WTC11 (cell line): ENCODE data around the gene SPATA2L. TPM values are rescaled to one million over a fixed set of nuclear protein-coding genes. Genes with fewer than 3 reads are reported as not detected.

Experiments used
- ATAC-seq: fragments of 200-7000 bp; cut with Tn5 transposase; 2 replicates; pipeline ENCODE4 v1.10.0; 2021; ENCODE audit warnings: mild to moderate bottlenecking, moderate library complexity
- CTCF ChIA-PET: fragments of 300-600 bp; sonication (Branson Sonifier 250); formaldehyde crosslinking; loops from one replicate; lab custom pipeline; 2021; ENCODE audit warnings: antibody characterized with exemption; lab: Charles Lee
- POLR2A ChIA-PET: fragments of 350-600 bp; sonication (Branson Sonifier 250); formaldehyde crosslinking; loops from one replicate; lab custom pipeline; 2021; ENCODE audit warnings: antibody characterized with exemption; lab: Charles Lee
- DNase-seq: peaks from one replicate; pipeline ENCODE4 v3.0.0; 2021; ENCODE audit warnings: low spot score
- H3K27ac Mint-ChIP-seq: 2 replicates; pipeline ENCODE4 v1.8.0; 2021; ENCODE audit warnings: mixed read lengths
- H3K27me3 Mint-ChIP-seq: 2 replicates; pipeline ENCODE4 v1.8.0; 2021; ENCODE audit warnings: low read depth, mild to moderate bottlenecking, moderate library complexity, mixed read lengths
- H3K36me3 Mint-ChIP-seq: 2 replicates; pipeline ENCODE4 v1.8.0; 2021; ENCODE audit warnings: mixed read lengths
- H3K4me1 Mint-ChIP-seq: 2 replicates; pipeline ENCODE4 v1.8.0; 2022; ENCODE audit warnings: mixed read lengths
- H3K4me3 Mint-ChIP-seq: 2 replicates; pipeline ENCODE4 v1.8.0; 2021; ENCODE audit warnings: mild to moderate bottlenecking, moderate library complexity, mixed read lengths
- H3K9me3 Mint-ChIP-seq: 2 replicates; pipeline ENCODE4 v1.8.0; 2021; ENCODE audit warnings: mixed read lengths
- FOXP1 ChIP-seq: sonication (generic); formaldehyde crosslinking; IDR thresholded peaks from 2 replicates; pipeline ENCODE4 v1.8.0; 2022; ENCODE audit warnings: missing genetic modification reagents, mild to moderate bottlenecking, moderate library complexity, borderline replicate concordance
- GABPB1 ChIP-seq: sonication (generic); formaldehyde crosslinking; IDR thresholded peaks from 2 replicates; pipeline ENCODE4 v1.8.1; 2023; ENCODE audit warnings: mild to moderate bottlenecking, missing genetic modification reagents
- GTF2I ChIP-seq: fragments of 250-450 bp; sonication (Bioruptor Pico); conservative IDR thresholded peaks from 2 replicates; pipeline ENCODE4 v1.4.0; 2021; ENCODE audit warnings: mild to moderate bottlenecking
- HMGA2 ChIP-seq: fragments of 250-450 bp; sonication (Bioruptor Pico); IDR thresholded peaks from 2 replicates; pipeline ENCODE4 v1.4.0; 2021; ENCODE audit warnings: mild to moderate bottlenecking, moderate library complexity
- JUN ChIP-seq: sonication (generic); formaldehyde crosslinking; IDR thresholded peaks from 2 replicates; pipeline ENCODE4 v1.8.0; 2023; ENCODE audit warnings: mild to moderate bottlenecking, missing genetic modification reagents
- KAT7 ChIP-seq: sonication (generic); formaldehyde crosslinking; IDR thresholded peaks from 2 replicates; pipeline ENCODE4 v1.8.1; 2023; ENCODE audit warnings: missing genetic modification reagents, mild to moderate bottlenecking, borderline replicate concordance
- MYBL2 ChIP-seq: sonication (generic); formaldehyde crosslinking; IDR thresholded peaks from 2 replicates; pipeline ENCODE4 v1.8.1; 2023; ENCODE audit warnings: mild to moderate bottlenecking, moderate library complexity, missing genetic modification reagents
- NR2C2 ChIP-seq: sonication (generic); formaldehyde crosslinking; IDR thresholded peaks from 2 replicates; pipeline ENCODE4 v1.8.0; 2022; ENCODE audit warnings: mild to moderate bottlenecking, missing genetic modification reagents
- OVOL2 ChIP-seq: fragments of 250-450 bp; sonication (Bioruptor Pico); IDR thresholded peaks from 2 replicates; pipeline ENCODE4 v1.9.0; 2021; ENCODE audit warnings: mild to moderate bottlenecking, borderline replicate concordance
- SMAD3 ChIP-seq: sonication (generic); formaldehyde crosslinking; IDR thresholded peaks from 2 replicates; pipeline ENCODE4 v1.8.0; 2022; ENCODE audit warnings: missing genetic modification reagents, mild to moderate bottlenecking, borderline replicate concordance
- SMAD4 ChIP-seq: sonication (generic); formaldehyde crosslinking; IDR thresholded peaks from 2 replicates; pipeline ENCODE4 v1.8.0; 2022; ENCODE audit warnings: mild to moderate bottlenecking, missing genetic modification reagents
- ZNF263 ChIP-seq: sonication (generic); formaldehyde crosslinking; IDR thresholded peaks from 2 replicates; pipeline ENCODE4 v1.8.1; 2022; ENCODE audit warnings: low read depth, mild to moderate bottlenecking, moderate library complexity, missing genetic modification reagents
- ZNF423 ChIP-seq: fragments of 250-450 bp; sonication (Bioruptor Pico); IDR thresholded peaks from 2 replicates; pipeline ENCODE4 v2.1.2; 2022; ENCODE audit warnings: mild to moderate bottlenecking, moderate library complexity
- total RNA-seq: library from RNA; stranded (reverse); gene quantifications from 3 replicates; pipeline ENCODE4 v1.2.3, GENCODE V29; 2021
- TF ChIP-seq, protein P1 (sequence below): sonication (generic); formaldehyde crosslinking; IDR thresholded peaks from 2 replicates; pipeline ENCODE4 v1.8.0; 2022; ENCODE audit warnings: mild to moderate bottlenecking, missing genetic modification reagents
- TF ChIP-seq, protein P2 (sequence below): sonication (generic); formaldehyde crosslinking; conservative IDR thresholded peaks from 2 replicates; pipeline ENCODE4 v1.8.1; 2022; ENCODE audit warnings: mild to moderate bottlenecking, missing genetic modification reagents
- TF ChIP-seq, protein P3 (sequence below): fragments of 250-450 bp; sonication (Bioruptor Pico); conservative IDR thresholded peaks from 2 replicates; pipeline ENCODE4 v1.9.0; 2021; ENCODE audit warnings: mild to moderate bottlenecking
- TF ChIP-seq, protein P4 (sequence below): sonication (generic); formaldehyde crosslinking; IDR thresholded peaks from 2 replicates; pipeline ENCODE4 v1.8.1; 2023; ENCODE audit warnings: mild to moderate bottlenecking, missing genetic modification reagents

SPATA2L gene
- total RNA-seq, 1 experiment from 2014 or later, result 15.7 TPM

DNA sequence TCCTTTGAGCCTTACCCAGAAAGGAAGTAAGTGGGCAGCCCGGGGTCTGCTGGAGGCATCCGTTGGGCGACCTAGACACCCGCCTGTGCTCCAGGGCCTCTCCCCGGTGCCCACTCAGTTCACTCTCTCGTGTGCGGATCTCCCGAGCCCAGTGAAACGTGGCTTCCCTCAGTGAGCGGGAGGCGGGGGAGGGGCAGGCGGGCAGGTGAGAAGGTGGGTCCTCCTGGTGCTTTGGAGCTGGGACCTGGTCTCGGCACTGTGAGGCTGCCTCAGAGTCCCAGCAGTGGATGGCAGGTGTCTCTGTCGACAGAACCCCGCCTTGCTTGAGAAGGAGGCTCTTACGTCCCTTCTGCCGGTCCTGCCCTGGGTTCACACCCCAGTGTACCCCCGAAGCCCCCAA lies 27.8 kb upstream of the SPATA2L start:
- Mint-ChIP-seq H3K4me3 (no peak overlapping the region), H3K9me3 (peaks cover 5% of the 10 kb centered on the region; the same call in 1 of the 2 replicates), H3K4me1 (peaks cover 13% of the 10 kb centered on the region), H3K36me3 (peaks cover 34% of the 10 kb centered on the region), H3K27me3 (peaks cover 6% of the 10 kb centered on the region), H3K27ac (no peak overlapping the region)
- TF ChIP-seq NR2C2 (CRISPR knock-in tag) (no peak), OVOL2 (CRISPR knock-in tag) (no peak), MYBL2 (CRISPR knock-in tag) (no peak), ZNF263 (CRISPR knock-in tag) (no peak), SMAD4 (no peak), FOXP1 (CRISPR knock-in tag) (no peak), JUN (no peak), HMGA2 (no peak)
- TF ChIP-seq, protein P1, sequence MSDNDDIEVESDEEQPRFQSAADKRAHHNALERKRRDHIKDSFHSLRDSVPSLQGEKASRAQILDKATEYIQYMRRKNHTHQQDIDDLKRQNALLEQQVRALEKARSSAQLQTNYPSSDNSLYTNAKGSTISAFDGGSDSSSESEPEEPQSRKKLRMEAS, result no peak
- TF ChIP-seq, protein P2, sequence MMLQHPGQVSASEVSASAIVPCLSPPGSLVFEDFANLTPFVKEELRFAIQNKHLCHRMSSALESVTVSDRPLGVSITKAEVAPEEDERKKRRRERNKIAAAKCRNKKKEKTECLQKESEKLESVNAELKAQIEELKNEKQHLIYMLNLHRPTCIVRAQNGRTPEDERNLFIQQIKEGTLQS, result no peak
- ATAC-seq (no peak), DNase-seq (no peak)
- ChIA-PET CTCF (interaction anchor here (0.9 to 1.8 kb wide), 3 partner anchors 10 to 28 kb away, joined by 3 to 10 read pairs (median 3); partner anchors contain the start of gene SPATA2L), POLR2A (no interaction called here)

DNA sequence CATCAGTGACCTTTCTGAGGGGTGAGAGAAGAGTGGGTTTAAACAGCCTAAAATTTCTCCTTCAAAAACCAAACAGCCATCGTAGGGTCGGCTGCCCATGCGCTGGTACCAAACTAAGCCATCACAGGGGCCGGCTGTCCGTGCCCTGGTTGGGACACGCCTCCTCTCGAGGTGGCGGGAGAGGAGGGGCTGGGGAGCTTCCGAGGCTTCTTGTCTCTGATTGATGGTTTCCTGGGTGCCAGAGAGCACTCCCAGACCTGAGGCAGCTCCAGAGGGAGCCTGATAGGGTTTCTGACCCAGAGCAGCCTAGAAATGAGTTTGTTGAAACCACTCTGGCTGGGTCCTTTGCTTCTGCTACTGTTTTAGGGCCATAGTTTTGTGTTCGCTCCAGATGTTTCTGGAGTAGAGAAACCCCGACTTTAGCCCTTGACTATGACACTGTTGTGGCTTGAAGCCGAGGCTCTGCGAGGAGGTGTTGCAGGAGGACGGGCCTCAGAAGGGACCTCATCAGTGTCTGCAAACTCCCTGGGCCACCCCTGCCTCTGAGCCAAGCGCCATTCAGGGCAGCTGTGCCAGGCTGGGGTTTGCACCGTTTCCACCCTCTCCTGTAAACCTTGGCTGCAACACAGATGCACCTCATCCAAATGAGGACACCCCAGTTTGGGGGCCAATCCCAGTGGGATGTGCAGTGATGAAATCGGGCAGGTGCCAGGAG lies 26.1 kb upstream of the SPATA2L start:
- DNase-seq, result no peak
- no peak for ATAC-seq
- no peak overlapping the region for H3K27ac Mint-ChIP-seq
- no peak for TF ChIP-seq ZNF423 (CRISPR knock-in tag)
- TF ChIP-seq SMAD3 (CRISPR knock-in tag), result no peak
- TF ChIP-seq, protein P3, sequence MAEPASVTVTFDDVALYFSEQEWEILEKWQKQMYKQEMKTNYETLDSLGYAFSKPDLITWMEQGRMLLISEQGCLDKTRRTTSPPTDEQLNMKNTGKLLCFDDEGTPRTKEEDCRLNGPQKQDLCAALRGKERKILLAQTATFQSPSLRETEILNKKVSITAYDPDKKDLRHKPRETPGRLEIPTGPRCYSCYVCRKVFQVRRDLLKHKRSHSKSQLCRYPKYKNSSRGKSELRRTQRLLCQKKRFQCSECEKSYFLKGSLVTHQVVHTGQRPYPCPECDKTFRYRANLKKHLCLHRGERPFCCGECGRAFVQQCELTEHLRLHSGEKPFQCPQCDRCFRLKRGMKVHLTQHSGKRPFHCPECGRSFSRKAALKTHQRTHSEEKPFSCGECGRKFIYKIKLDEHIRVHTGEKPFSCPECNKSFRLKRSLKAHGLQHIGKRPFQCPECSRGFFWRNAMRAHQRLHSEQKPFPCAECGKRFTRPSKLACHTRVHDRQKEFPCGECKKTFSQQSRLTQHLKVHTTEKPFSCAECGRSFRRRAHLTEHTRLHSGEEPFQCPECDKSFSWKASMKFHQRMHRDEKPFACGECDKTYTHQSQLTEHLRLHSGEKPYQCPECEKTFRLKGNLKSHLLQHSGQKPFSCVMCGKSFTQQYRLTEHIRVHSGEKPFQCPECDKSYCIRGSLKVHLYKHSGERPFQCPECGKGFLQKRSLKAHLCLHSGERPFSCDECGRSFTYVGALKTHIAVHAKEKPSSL, result no peak
- TF ChIP-seq, protein P4, sequence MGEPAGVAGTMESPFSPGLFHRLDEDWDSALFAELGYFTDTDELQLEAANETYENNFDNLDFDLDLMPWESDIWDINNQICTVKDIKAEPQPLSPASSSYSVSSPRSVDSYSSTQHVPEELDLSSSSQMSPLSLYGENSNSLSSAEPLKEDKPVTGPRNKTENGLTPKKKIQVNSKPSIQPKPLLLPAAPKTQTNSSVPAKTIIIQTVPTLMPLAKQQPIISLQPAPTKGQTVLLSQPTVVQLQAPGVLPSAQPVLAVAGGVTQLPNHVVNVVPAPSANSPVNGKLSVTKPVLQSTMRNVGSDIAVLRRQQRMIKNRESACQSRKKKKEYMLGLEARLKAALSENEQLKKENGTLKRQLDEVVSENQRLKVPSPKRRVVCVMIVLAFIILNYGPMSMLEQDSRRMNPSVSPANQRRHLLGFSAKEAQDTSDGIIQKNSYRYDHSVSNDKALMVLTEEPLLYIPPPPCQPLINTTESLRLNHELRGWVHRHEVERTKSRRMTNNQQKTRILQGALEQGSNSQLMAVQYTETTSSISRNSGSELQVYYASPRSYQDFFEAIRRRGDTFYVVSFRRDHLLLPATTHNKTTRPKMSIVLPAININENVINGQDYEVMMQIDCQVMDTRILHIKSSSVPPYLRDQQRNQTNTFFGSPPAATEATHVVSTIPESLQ (CRISPR knock-in tag), result no peak
- TF ChIP-seq GABPB1 (CRISPR knock-in tag), result no peak
- TF ChIP-seq, all 79 proteins: peak for 0
- ChIA-PET CTCF (no interaction called here), POLR2A (no interaction called here)
- Mint-ChIP-seq H3K4me3 (no peak overlapping the region), H3K27me3 (peaks cover 20% of the 10 kb centered on the region), H3K4me1 (peaks cover 19% of the 10 kb centered on the region), H3K9me3 (peaks cover 5% of the 10 kb centered on the region; the same call in 1 of the 2 replicates), H3K36me3 (peaks cover 25% of the 10 kb centered on the region)

DNA sequence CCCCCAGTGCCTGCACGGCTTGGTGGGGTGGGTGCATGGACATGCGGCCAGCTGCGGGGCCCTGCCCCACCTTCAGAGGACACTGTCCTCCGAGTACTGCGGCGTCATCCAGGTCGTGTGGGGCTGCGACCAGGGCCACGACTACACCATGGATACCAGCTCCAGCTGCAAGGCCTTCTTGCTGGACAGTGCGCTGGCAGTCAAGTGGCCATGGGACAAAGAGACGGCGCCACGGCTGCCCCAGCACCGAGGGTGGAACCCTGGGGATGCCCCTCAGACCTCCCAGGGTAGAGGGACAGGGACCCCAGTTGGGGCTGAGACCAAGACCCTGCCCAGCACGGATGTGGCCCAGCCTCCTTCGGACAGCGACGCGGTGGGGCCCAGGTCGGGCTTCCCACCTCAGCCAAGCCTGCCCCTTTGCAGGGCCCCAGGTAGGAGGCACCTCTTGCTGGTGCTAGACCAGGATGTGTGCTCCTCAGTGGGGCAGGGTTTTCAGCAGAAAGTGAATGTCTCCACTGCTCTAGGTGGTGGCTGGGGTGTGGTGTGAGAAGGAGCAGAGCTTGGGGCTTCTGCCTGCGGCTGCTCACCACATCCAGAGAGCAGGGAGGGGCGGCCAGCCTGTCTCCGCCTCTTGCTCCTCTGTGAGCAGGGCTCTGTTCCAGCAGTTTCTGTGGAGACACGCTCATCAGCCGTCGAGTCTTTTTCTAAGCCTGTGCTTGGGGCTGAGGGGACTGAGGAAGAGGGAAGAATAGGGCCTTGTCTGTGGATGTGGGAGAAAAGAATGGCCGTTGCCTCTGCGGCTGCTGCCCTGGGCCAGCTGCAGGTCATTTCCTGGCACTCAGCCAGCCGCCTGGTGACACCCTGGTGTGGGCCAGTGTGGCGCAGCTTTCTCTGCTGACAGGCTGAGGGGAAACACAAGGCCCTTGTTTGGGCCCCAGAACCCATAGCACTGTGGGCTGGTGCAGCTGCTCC lies 22.1 kb upstream of the SPATA2L start:
- POLR2A ChIA-PET, result interaction anchor here (0.6 to 1.2 kb wide), 2 partner anchors 8 to 15 kb away, joined by 3 to 4 read pairs; no protein-coding TSS in a partner anchor
- peaks cover 41% of the 10 kb centered on the region for H3K27me3 Mint-ChIP-seq
- CTCF ChIA-PET, result interaction anchor here (1.3 to 2.1 kb wide), 3 partner anchors 18 to 23 kb away, joined by 5 to 10 read pairs (median 6); no protein-coding TSS in a partner anchor
- peaks cover 14% of the 10 kb centered on the region for H3K36me3 Mint-ChIP-seq
- H3K4me3 Mint-ChIP-seq, result peak overlapping the region; percentile 64; the same call in 1 of the 2 replicates
- no peak overlapping the region for H3K27ac Mint-ChIP-seq
- H3K9me3 Mint-ChIP-seq, result no peaks in the 10 kb centered on the region
- peaks cover 17% of the 10 kb centered on the region for H3K4me1 Mint-ChIP-seq
- no peak for ATAC-seq
- 0 out of 2 replicates have a peak, but pooled peaks have one; percentile 39 for TF ChIP-seq KAT7
- TF ChIP-seq GTF2I (CRISPR knock-in tag), result no peak
- DNase-seq, result no peak
